ENCODE data around the gene OPCML.

DNA sequence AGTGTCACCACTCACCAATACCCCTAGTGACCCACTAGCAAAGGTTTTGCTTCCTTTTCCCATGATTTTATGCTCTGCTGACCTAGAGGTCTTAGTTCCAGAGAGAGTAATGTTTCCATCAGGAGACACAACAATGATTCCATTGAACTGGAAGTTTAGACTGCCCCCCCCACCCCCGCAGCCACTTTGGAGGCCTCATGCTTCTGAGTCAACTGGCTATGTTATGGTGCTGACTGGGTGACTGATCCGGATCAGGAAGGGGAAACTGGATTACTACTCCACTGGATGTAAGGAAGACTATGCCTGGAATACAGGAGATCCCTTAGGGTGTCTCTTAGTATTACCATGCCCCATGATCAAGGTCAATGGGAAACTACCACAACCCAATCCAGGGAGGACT is 633.6 kb downstream of the OPCML start:
- TF ChIP-seq CTCF (IDR thresholded peaks at IDR 0.05; ENCODE audit: low read length), result no peak
- TF ChIP-seq EZH2 (IDR thresholded peaks at IDR 0.05; ENCODE audit: borderline replicate concordance, low read length), result no peak

All from OCI-LY1 (cell line).